GM13976 (cell line): ENCODE results near the gene PRL.

Experiments used
- DNase-seq: peaks from one replicate; pipeline ENCODE4 v3.0.0; 2012; ENCODE audit warnings: low spot score
- CTCF ChIP-seq: IDR thresholded peaks from 2 replicates; pipeline ENCODE4 v1.5.1; 2012; ENCODE audit warnings: borderline replicate concordance, mild to moderate bottlenecking; ENCODE audit not compliant: insufficient read depth; ENCODE audit errors: extremely low read depth, missing control alignments, control extremely low read depth
- in situ Hi-C: fragments of 300-500 bp; cut with MboI; formaldehyde crosslinking; loops from one replicate; pipeline ENCODE4 v1.12.0; 2022; ENCODE audit warnings: low sequenced_read_pairs, mixed read lengths, inconsistent platforms; ENCODE audit not compliant: unreplicated experiment

The PRL gene

DNA sequence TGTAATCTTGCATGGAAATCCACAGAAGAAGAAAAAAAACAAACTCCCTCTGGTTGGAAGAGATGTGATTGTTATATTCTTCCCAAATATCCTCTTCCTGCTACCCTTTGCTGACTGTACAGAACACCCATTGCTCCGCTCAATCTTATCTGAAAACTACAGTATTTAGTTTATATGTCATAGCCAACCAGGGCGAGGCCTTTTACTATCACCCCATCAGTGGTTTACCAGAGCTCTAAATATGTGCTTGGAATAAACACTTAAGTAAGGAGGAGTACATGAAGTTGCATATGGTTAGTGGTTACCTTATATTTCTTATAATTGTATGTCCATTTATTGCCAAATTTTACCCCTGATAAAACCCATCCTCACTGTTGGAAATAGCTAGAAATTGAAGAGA, 12.2 kb downstream of the PRL start:
- TF ChIP-seq CTCF, result no peak
- in situ Hi-C loops, result no loop called here
- no peak for DNase-seq

DNA sequence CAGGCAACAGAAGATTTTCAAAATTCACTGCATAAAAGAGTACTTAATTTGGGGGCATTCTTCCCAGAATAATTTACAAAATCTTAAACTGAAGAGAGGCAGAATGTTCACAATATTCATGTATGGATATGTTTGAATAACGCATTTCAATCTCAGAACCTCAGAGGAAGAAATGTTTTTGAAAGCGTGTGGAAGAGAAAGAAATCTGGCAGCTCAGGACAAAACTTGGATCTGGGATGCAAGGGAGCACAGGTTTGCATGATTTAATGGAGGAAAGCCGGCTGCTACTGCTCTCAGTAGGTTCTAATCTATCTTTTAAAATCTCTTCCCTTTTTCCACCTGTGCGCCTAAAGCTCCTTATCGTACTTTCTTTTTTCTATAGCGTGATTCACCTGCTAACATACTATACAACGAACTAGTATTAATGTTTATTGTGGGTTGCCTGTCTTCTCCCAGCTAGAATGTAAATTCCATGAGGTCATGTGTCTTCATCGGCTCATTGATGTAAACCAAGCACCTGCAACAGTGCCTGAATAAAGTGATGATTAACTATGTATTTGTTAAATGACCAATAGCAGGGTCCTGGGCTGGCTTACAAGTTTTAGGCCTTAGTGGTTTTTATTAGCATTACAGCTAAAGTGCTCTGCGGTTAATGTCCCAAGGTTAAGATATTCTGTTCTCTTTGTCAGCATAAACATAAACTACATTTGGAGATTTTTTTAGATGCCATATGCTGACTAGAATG, 15.3 kb downstream of the PRL start:
- in situ Hi-C loops, result no loop called here
- no peak for TF ChIP-seq CTCF
- no peak for DNase-seq

GRCh38 chr6:22279427-22279826, 17.4 kb downstream of the PRL start:
- in situ Hi-C loops, result no loop called here
- no peak for TF ChIP-seq CTCF
- DNase-seq, result no peak

DNA sequence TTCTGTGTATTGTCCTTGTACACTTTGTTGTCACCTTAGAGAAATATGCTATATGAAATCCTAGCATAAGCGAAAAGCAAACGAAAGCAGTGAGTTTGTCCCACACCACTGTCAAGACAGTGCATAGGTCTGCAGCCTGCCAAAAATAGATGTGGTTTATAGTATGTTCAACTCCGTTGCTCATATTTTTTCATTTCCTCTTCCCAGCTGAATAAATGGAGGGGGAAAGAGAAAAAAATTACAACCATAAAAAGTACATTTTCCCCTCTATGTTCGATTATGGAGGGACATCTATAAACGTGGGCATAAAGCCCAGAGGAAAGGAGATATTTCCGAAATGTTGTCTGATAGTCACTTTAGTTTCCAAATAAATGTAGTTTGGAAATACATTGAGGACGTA, 25.8 kb downstream of the PRL start:
- in situ Hi-C loops, result no loop called here
- TF ChIP-seq CTCF, result no peak
- peak; percentile 44 for DNase-seq

DNA sequence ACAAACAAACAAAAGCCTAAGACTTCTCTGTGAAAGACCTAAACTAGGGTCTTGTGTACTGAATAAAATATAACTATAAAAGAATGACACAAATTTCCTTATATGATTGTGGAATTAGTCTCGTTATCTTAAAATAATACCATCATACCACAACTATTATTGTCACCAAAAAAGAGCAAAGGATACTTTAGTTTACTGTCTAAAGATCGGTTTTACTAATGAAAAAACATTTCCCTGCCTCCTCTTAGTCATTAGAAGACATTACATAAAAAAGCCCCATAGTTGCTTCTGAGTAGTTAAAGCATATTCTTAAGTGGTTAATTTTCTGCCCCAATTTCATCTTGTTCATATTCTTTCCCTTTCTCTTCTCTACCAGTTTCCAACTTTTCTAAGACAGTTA, 33.1 kb downstream of the PRL start:
- TF ChIP-seq CTCF, result no peak
- in situ Hi-C loops, result no loop called here
- DNase-seq, result no peak

GRCh38 chr6:22254886-22255285, 42.0 kb downstream of the PRL start:
- in situ Hi-C loops, result no loop called here
- no peak for DNase-seq
- TF ChIP-seq CTCF, result no peak

DNA sequence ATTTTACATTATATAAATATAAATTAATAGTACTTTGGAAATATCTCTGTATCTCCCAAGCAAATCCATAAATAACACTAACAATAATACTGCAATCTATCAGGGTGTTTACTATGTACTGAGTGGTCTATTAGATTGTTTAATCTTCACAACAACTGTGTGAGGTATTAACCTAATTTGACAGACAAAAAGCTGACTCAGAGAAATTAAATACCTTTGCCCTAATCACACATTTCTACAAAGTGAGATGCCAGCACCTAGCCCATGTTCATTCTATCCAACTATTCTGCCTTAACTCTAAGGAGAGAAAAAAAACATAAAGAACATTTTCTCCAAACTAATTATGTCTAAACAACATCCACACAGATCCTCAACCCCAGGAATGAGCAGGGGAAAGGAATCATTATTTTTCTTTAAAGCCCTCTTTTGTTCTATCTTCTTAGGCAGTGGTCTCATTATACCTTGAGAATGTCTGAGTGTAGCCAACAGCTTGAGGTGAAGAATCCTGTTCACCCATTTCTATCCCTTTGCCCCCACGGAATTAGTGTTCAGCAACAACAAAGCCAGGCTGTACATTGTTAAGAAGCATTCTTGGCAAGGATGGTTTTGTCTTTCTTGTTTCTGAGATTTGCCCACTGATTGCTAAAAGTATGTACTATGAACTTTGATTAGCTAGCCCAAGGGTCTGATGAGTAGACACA, 42.7 kb downstream of the PRL start:
- TF ChIP-seq CTCF, result no peak
- no peak for DNase-seq
- in situ Hi-C loops, result no loop called here
